Fibroblast of lung (primary cell): ENCODE data around the gene KRT4. TPM values are rescaled to one million over a fixed set of nuclear protein-coding genes. Genes with fewer than 3 reads are reported as not detected.

ENCODE experiments used
- DNase-seq, 2 donors: peaks; one replicate each; pipeline versions ENCODE4 v3.0.0 to v3.0.0-alpha.2; 2010; ENCODE audit warnings: low read depth in 2 of 2
- H2AFZ ChIP-seq: 2 replicates; pipeline ENCODE4 v1.5.1; 2012; ENCODE audit warnings: low read length, control low read depth, inconsistent platforms
- H3K27ac ChIP-seq: 2 replicates; pipeline ENCODE4 v1.5.1; 2011; ENCODE audit warnings: low read length, control low read depth; ENCODE audit not compliant: insufficient read depth
- H3K27me3 ChIP-seq: 2 replicates; pipeline ENCODE4 v1.5.1; 2011; ENCODE audit warnings: mild to moderate bottlenecking, low read length; ENCODE audit not compliant: control insufficient read depth, insufficient read depth
- H3K36me3 ChIP-seq: 2 replicates; pipeline ENCODE4 v1.5.1; 2011; ENCODE audit warnings: low read length; ENCODE audit not compliant: control insufficient read depth, insufficient read depth
- H3K4me1 ChIP-seq: 2 replicates; pipeline ENCODE4 v1.5.1; 2011; ENCODE audit warnings: low read length; ENCODE audit not compliant: control insufficient read depth, insufficient read depth; ENCODE audit errors: extremely low read depth
- H3K4me2 ChIP-seq: 2 replicates; pipeline ENCODE4 v1.5.1; 2011; ENCODE audit warnings: low read length, control low read depth; ENCODE audit not compliant: insufficient read depth; ENCODE audit errors: extremely low read depth
- H3K4me3 ChIP-seq, 4 experiments: fragments of 200-600 bp in 1 of 4; sonication (generic) in 1 of 4; replicated peaks in 1 of 4; 2 replicates each; pipeline ENCODE4 v1.5.1; 2011 to 2016; ENCODE audit warnings: low read length in 4 of 4, low read depth in 3 of 4, mild to moderate bottlenecking in 3 of 4, control low read depth in 2 of 4, inconsistent platforms in 1 of 4, mixed read lengths in 1 of 4; ENCODE audit not compliant: insufficient read depth in 1 of 4; ENCODE audit errors: control extremely low read depth in 1 of 4
- H3K79me2 ChIP-seq: 2 replicates; pipeline ENCODE4 v1.5.1; 2012; ENCODE audit warnings: mild to moderate bottlenecking, low read length, inconsistent platforms; ENCODE audit not compliant: control insufficient read depth, insufficient read depth
- H3K9ac ChIP-seq: 2 replicates; pipeline ENCODE4 v1.5.1; 2011; ENCODE audit warnings: mild to moderate bottlenecking, low read length, control low read depth; ENCODE audit not compliant: insufficient read depth
- H3K9me3 ChIP-seq: 2 replicates; pipeline ENCODE4 v1.5.1; 2012; ENCODE audit warnings: low read depth, low read length; ENCODE audit not compliant: control insufficient read depth, insufficient read depth
- H4K20me1 ChIP-seq: 2 replicates; pipeline ENCODE4 v1.5.1; 2011; ENCODE audit warnings: low read length; ENCODE audit not compliant: control insufficient read depth, insufficient read depth; ENCODE audit errors: extremely low read depth
- EZH2 ChIP-seq: IDR thresholded peaks from 2 replicates; pipeline ENCODE4 v1.5.1; 2012; ENCODE audit warnings: low read length, control low read depth, mild to moderate bottlenecking; ENCODE audit errors: missing control alignments
- polyA plus RNA-seq, 2 donors: library from polyadenylated mRNA; depleted of rRNA in 1 of 2; stranded (reverse) in 1 of 2; unstranded in 1 of 2; fragments of >200 nt; gene quantifications; 2 replicates each; pipeline ENCODE4 v1.2.1, GENCODE V29; 2011 to 2012; ENCODE audit warnings: missing spikeins in 1 of 2
- total RNA-seq: library from RNA; depleted of rRNA; stranded (reverse); fragments of >200 nt; gene quantifications from 2 replicates; pipeline ENCODE4 v1.2.1, GENCODE V29; 2014
- TF ChIP-seq, protein P1 (sequence below), 2 donors: IDR thresholded peaks in 1 of 2; conservative IDR thresholded peaks in 1 of 2; 1 replicate in 1 of 2; 2 replicates in 1 of 2; pipeline ENCODE4 v1.5.1; 2011 to 2012; ENCODE audit warnings: low read length in 2 of 2, control low read depth in 1 of 2, inconsistent platforms in 1 of 2, low read depth in 1 of 2, mild to moderate bottlenecking in 1 of 2

Gene KRT4
- total and polyA plus RNA-seq, 2 donors (not counting 1 experiment from before 2014, with no cell fraction given): under 0.01 to 0.23 TPM

DNA sequence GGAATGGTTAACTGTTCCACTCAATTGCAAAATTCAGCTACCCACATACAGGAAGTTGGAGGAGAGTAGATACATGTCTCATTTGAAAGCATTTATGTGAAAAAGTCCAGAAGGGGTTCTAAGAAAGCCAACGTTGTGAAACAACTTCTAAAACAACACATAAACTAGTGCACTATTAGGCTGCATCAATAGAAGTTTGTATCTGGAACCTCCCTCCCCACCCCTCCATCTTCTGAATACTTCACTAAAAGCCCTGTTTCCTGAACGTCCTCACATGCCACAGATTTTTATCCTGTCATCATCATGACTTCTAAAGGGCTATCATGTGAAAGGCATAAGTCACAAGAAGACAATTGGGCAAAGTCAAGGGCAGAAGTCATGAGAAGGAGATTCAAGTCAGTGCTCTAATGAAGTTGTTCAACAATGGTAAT, 14.7 kb upstream of the KRT4 start:
- Histone ChIP-seq H3K79me2 (no peaks in the 10 kb centered on the region), H3K4me3 (no peak overlapping the region), H4K20me1 (no peaks in the 10 kb centered on the region), H3K27ac (no peak overlapping the region), H3K9ac (no peak overlapping the region), H3K9me3 (no peaks in the 10 kb centered on the region), H3K27me3 (no peaks in the 10 kb centered on the region), H3K4me1 (no peaks in the 10 kb centered on the region), H3K36me3 (no peaks in the 10 kb centered on the region), H2AFZ (no peak overlapping the region), H3K4me2 (no peak overlapping the region)
- DNase-seq: no peak
- TF ChIP-seq, protein P1, sequence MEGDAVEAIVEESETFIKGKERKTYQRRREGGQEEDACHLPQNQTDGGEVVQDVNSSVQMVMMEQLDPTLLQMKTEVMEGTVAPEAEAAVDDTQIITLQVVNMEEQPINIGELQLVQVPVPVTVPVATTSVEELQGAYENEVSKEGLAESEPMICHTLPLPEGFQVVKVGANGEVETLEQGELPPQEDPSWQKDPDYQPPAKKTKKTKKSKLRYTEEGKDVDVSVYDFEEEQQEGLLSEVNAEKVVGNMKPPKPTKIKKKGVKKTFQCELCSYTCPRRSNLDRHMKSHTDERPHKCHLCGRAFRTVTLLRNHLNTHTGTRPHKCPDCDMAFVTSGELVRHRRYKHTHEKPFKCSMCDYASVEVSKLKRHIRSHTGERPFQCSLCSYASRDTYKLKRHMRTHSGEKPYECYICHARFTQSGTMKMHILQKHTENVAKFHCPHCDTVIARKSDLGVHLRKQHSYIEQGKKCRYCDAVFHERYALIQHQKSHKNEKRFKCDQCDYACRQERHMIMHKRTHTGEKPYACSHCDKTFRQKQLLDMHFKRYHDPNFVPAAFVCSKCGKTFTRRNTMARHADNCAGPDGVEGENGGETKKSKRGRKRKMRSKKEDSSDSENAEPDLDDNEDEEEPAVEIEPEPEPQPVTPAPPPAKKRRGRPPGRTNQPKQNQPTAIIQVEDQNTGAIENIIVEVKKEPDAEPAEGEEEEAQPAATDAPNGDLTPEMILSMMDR (conservative IDR thresholded peaks at IDR 0.05 in 1 of 2, IDR thresholded peaks at IDR 0.05 in 1 of 2; ENCODE audit: low read depth in 1 of 2, low read length in 2 of 2): no peak
- no peak for TF ChIP-seq EZH2

DNA sequence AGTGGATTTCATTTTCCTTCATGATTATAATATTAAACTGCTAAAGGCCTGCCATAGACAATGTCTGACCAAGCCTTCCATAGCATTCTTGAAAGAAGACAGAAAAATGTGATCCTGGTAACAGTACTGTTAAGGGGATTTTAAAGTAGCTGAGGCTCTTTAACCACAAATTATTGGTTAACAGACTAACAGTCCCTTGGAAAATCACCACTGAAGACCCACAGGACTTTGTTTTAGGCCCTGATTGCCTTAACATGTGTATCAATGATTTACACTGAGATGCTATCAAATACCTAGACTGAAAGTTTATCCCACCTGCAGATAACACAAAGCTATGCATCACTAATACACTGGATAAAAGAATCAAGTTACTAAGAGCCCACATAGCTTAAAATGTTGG, 14.2 kb upstream of the KRT4 start:
- H3K4me2 ChIP-seq: no peak overlapping the region
- H3K9ac ChIP-seq: no peak overlapping the region
- H2AFZ ChIP-seq: no peak overlapping the region
- H3K9me3 ChIP-seq: no peaks in the 10 kb centered on the region
- H4K20me1 ChIP-seq: no peaks in the 10 kb centered on the region
- no peaks in the 10 kb centered on the region for H3K79me2 ChIP-seq
- no peak for TF ChIP-seq EZH2
- H3K36me3 ChIP-seq: no peaks in the 10 kb centered on the region
- no peaks in the 10 kb centered on the region for H3K27me3 ChIP-seq
- H3K27ac ChIP-seq: no peak overlapping the region
- H3K4me3 ChIP-seq: no peak overlapping the region
- DNase-seq: no peak
- H3K4me1 ChIP-seq: no peaks in the 10 kb centered on the region

DNA sequence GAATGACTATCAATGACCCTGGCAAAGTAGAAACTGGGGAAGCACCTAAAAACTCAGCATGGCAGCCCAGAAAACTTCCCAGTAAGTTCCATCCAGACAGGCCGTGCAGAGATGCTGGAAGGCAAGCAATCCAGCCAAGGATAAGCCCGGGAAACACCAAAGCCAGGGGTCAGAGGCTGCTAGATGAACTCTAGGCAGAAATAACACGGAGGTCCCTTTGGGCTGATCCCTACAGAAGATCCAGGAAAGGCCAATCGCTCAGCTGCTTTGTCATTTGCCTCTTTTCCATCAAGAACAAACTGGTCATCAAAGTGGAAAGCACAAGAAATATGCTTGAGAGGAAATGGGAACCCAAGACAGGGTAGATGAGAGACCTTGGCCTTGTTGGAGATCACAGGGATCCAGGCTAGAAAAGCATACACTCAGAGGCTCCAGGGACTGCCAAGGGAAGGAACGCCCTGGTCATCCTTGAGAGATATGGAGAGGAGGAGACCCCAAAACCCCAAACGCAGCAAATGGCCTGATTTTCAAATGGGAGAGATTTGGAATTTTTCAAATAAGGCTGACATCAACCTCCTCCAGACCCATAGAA, 13.7 kb upstream of the KRT4 start:
- Histone ChIP-seq H3K36me3 (no peaks in the 10 kb centered on the region), H3K79me2 (no peaks in the 10 kb centered on the region), H3K9me3 (no peaks in the 10 kb centered on the region), H3K4me3 (no peak overlapping the region), H3K4me2 (no peak overlapping the region), H4K20me1 (no peaks in the 10 kb centered on the region), H3K27ac (no peak overlapping the region), H3K9ac (no peak overlapping the region), H3K4me1 (no peaks in the 10 kb centered on the region), H2AFZ (no peak overlapping the region), H3K27me3 (no peaks in the 10 kb centered on the region)
- no peak for DNase-seq
- TF ChIP-seq, protein P1 (conservative IDR thresholded peaks at IDR 0.05 in 1 of 2, IDR thresholded peaks at IDR 0.05 in 1 of 2; ENCODE audit: low read depth in 1 of 2, low read length in 2 of 2): no peak
- TF ChIP-seq EZH2: no peak
